ENCODE measurements around the gene CHCHD3. TPM values are rescaled to one million over a fixed set of nuclear protein-coding genes. Genes with fewer than 3 reads are reported as not detected.

Gene CHCHD3
- total RNA-seq, result 10 to 100 TPM; 66.0 to 79.1 (median 70.0) TPM

DNA sequence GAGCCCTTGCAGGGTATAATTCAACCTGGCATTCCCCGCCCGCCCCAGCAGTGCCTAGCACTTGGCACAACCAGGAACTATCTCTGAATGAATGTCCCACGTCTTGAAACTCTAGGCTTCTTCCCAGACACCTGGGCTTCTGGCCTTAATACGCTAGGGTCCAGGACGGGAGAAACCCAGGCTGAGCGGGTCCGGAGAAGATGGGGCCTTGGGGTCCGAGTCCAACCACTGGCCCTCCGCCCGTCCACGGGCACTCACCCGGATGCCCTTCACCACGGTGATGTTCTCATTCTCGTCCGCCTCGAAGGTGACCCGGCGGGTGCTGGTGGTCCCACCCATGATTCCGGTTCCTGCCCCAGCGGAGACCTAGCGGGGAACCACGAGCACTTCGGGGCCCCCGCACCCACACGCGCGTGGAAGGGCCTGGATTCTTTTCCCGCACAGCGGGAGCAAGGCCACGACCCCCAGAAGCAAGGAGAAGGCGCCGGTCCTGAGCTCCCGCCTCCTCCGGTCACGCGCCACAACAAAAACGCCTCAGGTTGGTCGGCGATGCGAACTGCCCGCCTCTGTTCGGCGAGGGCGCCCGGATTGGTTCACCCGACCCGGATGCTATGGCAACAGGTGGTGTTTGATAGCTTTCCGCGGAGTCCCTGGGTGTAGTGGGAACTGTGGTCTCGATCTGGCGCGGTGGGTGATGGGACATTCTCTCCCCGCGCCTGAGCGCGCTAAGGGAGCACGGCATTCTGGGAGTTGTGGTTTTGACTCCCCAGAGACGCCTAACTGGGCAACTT lies at the start of gene CHCHD3:
Gene CHCHD3 (minus strand): TSS at position 492 of the 791 bp plus-strand sequence. CDS start 153 bp downstream, at position 339.
- H3K27ac ChIP-seq, result peak within 1 kb of the TSS in 2 of 3 donors; percentile 38 to 70
- H3K36me3 ChIP-seq, result no peaks in the 10 kb centered on the region
- peak within 1 kb of the TSS; percentile 64 to 76 (median 68) for H3K4me3 ChIP-seq (replicated peaks in 1 of 3)
- intact Hi-C loops (cut with DNase I), result loop anchor here (5.0 kb wide), 1 partner anchor 171 kb away; the partner anchor contains the start of gene EXOC4
- WGBS, 2 donors, result 0 to 1% methylated on average over 15 to 54 of the region's 58 CpGs
- no peaks in the 10 kb centered on the region for H3K9me3 ChIP-seq
- DNase-seq, result peak; percentile 99
- H3K4me1 ChIP-seq, result peaks cover 11 to 23% of the 10 kb centered on the region in 2 donors
- TF ChIP-seq, protein P1, sequence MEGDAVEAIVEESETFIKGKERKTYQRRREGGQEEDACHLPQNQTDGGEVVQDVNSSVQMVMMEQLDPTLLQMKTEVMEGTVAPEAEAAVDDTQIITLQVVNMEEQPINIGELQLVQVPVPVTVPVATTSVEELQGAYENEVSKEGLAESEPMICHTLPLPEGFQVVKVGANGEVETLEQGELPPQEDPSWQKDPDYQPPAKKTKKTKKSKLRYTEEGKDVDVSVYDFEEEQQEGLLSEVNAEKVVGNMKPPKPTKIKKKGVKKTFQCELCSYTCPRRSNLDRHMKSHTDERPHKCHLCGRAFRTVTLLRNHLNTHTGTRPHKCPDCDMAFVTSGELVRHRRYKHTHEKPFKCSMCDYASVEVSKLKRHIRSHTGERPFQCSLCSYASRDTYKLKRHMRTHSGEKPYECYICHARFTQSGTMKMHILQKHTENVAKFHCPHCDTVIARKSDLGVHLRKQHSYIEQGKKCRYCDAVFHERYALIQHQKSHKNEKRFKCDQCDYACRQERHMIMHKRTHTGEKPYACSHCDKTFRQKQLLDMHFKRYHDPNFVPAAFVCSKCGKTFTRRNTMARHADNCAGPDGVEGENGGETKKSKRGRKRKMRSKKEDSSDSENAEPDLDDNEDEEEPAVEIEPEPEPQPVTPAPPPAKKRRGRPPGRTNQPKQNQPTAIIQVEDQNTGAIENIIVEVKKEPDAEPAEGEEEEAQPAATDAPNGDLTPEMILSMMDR (IDR thresholded peaks at IDR 0.05), result no peak
- TF ChIP-seq POLR2A (IDR thresholded peaks at IDR 0.05), result peak in 1 of 2 donors; percentile 70
- H3K27me3 ChIP-seq, result no peaks in the 10 kb centered on the region

DNA sequence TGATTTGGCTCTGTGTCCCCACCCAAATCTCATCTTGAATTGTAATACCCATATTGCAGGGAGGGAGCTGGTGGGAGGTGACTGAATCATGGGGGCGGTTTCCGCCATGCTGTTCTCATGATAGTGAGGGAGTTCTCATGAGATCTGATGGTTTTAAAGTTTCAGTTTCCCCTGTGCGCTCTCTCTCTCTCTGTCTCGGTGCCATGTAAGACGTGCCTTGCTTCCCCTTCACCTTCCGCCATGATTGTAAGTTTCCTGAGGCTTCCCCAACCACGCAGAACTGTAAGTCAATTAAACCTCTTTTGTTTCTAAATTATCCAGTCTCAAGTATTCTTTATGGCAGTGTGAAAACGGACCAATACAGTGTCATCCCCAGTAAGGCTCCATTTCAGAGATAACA lies 48.3 kb upstream of the CHCHD3 start:
- 92 to 96% methylated on average over 8 of the region's 8 CpGs for WGBS, 2 donors
- Histone ChIP-seq H3K27ac (no peak overlapping the region), H3K4me3 (replicated peaks in 1 of 3) (no peak overlapping the region), H3K27me3 (no peaks in the 10 kb centered on the region), H3K9me3 (no peaks in the 10 kb centered on the region), H3K4me1 (no peaks in the 10 kb centered on the region), H3K36me3 (no peaks in the 10 kb centered on the region)
- no peak for DNase-seq
- TF ChIP-seq, protein P1 (IDR thresholded peaks at IDR 0.05), result no peak
- no peak for TF ChIP-seq POLR2A (IDR thresholded peaks at IDR 0.05)
- intact Hi-C loops (cut with DNase I), result no loop called here

DNA sequence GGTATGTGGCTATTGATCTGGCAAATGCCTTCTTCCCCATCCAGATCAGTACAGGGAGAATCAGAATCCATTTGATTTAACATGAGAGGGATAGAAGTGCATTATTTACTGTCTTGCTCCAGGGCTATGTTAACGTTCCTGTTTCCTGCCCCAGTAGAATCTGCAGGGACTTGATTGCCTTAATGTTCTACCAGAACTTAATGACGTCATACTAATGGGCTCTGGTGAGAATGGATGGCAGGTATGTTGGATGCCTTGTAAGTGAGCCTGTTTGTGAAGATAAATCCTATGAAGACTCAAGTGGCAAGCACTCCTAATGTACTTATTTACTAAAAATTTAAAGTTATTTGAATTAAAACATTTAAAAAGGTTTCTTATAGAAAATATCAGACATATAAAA lies 44.5 kb upstream of the CHCHD3 start:
- TF ChIP-seq, protein P1 (IDR thresholded peaks at IDR 0.05), result no peak
- no peak for TF ChIP-seq POLR2A (IDR thresholded peaks at IDR 0.05)
- intact Hi-C loops (cut with DNase I), result no loop called here
- Histone ChIP-seq H3K36me3 (no peaks in the 10 kb centered on the region), H3K9me3 (no peaks in the 10 kb centered on the region), H3K4me1 (no peaks in the 10 kb centered on the region), H3K27me3 (no peaks in the 10 kb centered on the region), H3K4me3 (replicated peaks in 1 of 3) (no peak overlapping the region), H3K27ac (no peak overlapping the region)
- no peak for DNase-seq
- WGBS, 2 donors, result 28 to 78% methylated on average over 2 of the region's 2 CpGs

DNA sequence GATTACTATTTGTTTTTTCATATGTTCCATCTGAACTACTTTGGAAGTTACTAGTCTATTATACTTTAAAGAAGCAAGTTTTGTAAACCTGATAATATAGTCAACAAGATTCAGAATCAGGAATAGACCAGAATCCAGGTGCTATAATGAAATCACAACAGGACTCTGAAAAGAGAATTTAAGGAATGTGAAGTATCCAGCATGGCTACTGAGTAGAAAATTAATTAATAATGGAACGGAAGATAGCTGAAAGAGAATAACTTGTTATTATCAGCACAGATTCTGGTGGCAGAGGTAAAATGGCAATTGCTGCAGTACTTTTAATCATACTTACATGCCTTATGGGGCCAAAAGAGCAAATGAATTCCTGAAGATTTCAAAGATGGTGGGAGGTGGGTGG lies 43.1 kb upstream of the CHCHD3 start:
- TF ChIP-seq, protein P1 (IDR thresholded peaks at IDR 0.05), result no peak
- TF ChIP-seq POLR2A (IDR thresholded peaks at IDR 0.05), result no peak
- Histone ChIP-seq H3K27me3 (no peaks in the 10 kb centered on the region), H3K4me3 (replicated peaks in 1 of 3) (no peak overlapping the region), H3K36me3 (no peaks in the 10 kb centered on the region), H3K27ac (no peak overlapping the region), H3K9me3 (no peaks in the 10 kb centered on the region), H3K4me1 (no peaks in the 10 kb centered on the region)
- 0% methylated on average over 1 of the region's 1 CpG for WGBS, 2 donors
- no peak for DNase-seq
- intact Hi-C loops (cut with DNase I), result no loop called here

DNA sequence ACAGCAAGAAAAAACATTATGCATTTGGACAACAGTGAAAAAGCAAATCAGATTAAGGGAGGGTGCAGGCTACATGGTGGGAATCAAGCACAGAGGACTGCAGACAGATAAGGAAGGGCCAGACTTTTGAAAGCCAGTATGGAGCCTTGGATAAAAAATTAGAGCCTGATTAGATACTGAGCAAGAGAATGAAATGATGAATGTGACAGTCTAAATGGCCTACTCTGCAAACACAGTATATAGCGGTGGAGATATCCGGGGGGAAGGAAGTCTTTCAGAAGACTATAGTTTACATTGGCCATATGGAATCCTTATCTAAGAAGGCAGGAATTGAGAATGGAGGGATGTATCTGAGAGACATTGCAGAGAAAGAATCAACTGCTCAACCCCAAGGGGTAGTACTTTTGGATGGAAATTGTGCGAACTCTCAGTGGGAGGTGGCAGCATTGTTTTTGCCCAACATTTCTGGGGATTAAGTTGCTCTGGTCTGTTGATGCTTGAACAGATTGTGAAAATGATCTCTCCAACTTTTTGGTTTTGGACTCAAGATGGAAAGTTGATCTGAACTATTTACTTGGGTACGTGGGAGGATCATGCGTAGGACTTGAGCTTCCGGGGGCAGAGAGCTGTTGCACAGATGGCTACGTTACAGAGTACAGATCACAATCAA lies 39.4 kb upstream of the CHCHD3 start:
- no peak for DNase-seq
- no peaks in the 10 kb centered on the region for H3K36me3 ChIP-seq
- no peaks in the 10 kb centered on the region for H3K27me3 ChIP-seq
- no peaks in the 10 kb centered on the region for H3K9me3 ChIP-seq
- intact Hi-C loops (cut with DNase I), result no loop called here
- H3K4me3 ChIP-seq (replicated peaks in 1 of 3), result no peak overlapping the region
- WGBS, 2 donors, result 84 to 86% methylated on average over 7 of the region's 7 CpGs
- no peak overlapping the region for H3K27ac ChIP-seq
- TF ChIP-seq, protein P1 (IDR thresholded peaks at IDR 0.05), result no peak
- TF ChIP-seq POLR2A (IDR thresholded peaks at IDR 0.05), result no peak
- no peaks in the 10 kb centered on the region for H3K4me1 ChIP-seq

Data from thyroid gland (tissue), 4 donors.